ENCODE data around the gene GUCA2A.

The GUCA2A gene

DNA sequence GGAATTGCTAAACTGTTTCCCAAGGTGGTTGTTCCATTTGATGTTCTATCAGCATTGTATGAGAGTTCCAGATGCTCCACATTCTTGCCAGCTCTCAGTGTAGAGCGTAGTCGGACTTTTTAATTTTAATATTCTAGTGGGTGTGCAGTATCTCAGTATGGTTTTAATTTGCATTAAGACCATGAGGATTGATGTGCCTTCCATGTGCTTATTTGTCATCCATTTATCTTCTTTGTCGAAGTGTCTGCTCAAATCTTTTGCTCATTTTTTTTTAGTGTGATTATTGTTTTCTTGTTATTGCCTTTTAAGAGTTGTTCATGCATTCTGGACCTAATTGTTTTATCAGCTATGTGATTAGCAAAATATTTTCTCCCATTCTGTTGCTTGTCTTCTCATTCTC, 25.1 kb downstream of the GUCA2A start:
- H2BK120ac ChIP-seq (ENCODE audit: low read depth, low read length): no peak overlapping the region
- no peak overlapping the region for H3K23ac ChIP-seq (ENCODE audit: low read depth, low read length, poor library complexity)
- no peak overlapping the region for H2BK5ac ChIP-seq (ENCODE audit: low read length)
- no peak overlapping the region for H3K4me3 ChIP-seq (ENCODE audit: low read length in 2 of 2)
- no CpG with 5 or more reads among the region's 3 CpGs for WGBS, 2 donors (ENCODE audit: extremely low coverage in 2 of 2, insufficient read length in 2 of 2, insufficient replicate concordance in 1 of 2)
- H3K18ac ChIP-seq (ENCODE audit: low read length): no peak overlapping the region
- no peak overlapping the region for H3K9ac ChIP-seq (ENCODE audit: low read depth, low read length, poor library complexity)
- no peak overlapping the region for H4K8ac ChIP-seq (ENCODE audit: low read depth, low read length)
- DNase-seq (ENCODE audit: low spot score): no peak
- H3K9me3 ChIP-seq (replicated peaks in 1 of 2; ENCODE audit: control insufficient read depth in 2 of 2, insufficient read depth in 1 of 2, low read depth in 1 of 2, low read length in 2 of 2): no peaks in the 10 kb centered on the region
- no peaks in the 10 kb centered on the region for H3K27me3 ChIP-seq (ENCODE audit: control insufficient read depth in 3 of 3, insufficient read depth in 3 of 3, low read depth in 1 of 3, low read length in 3 of 3)
- H3K79me1 ChIP-seq (ENCODE audit: low read depth, low read length): no peaks in the 10 kb centered on the region
- H2AFZ ChIP-seq (ENCODE audit: low read length): no peak overlapping the region
- H3K27ac ChIP-seq (replicated peaks; ENCODE audit: low read length): no peak overlapping the region
- H2BK15ac ChIP-seq (ENCODE audit: low read length): no peak overlapping the region
- H3K4me2 ChIP-seq (ENCODE audit: insufficient read depth, low read length, poor library complexity, severe bottlenecking): no peak overlapping the region
- H3K36me3 ChIP-seq (replicated peaks in 1 of 2; ENCODE audit: control insufficient read depth in 2 of 2, insufficient read depth in 2 of 2, low read length in 2 of 2): no peaks in the 10 kb centered on the region
- no peak overlapping the region for H4K91ac ChIP-seq (ENCODE audit: low read depth, low read length, poor library complexity)
- peaks cover 3 to 9% of the 10 kb centered on the region in 2 donors for H3K4me1 ChIP-seq (ENCODE audit: control insufficient read depth in 2 of 2, insufficient read depth in 1 of 2, low read depth in 1 of 2, low read length in 2 of 2)
- no peak overlapping the region for H3K4ac ChIP-seq (ENCODE audit: low read length)
- H2AK5ac ChIP-seq (ENCODE audit: low read depth, low read length): no peak overlapping the region
- H3K14ac ChIP-seq (ENCODE audit: low read length): no peak overlapping the region
- H2BK12ac ChIP-seq (ENCODE audit: low read length): no peak overlapping the region

DNA sequence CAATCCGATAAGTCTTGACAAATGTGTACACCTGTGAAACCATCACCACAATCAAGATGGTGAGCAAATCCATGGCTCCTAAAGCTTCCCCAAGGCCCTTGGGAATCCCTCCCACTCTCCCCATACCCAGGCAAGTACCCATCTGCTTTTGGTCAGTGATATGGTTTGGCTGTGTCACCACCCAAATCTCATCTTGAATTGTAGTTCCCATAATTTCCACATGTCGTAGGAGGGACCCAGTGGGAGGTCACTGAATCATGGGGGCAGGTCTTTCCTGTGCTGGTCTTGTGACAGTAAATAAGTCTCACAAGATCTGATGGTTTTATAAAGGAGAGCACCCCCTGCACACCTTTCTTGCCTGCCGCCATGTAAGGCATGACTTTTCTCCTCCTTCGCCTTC, 26.0 kb downstream of the GUCA2A start:
- no peak overlapping the region for H2AFZ ChIP-seq (ENCODE audit: low read length)
- H3K14ac ChIP-seq (ENCODE audit: low read length): no peak overlapping the region
- no peak overlapping the region for H2BK15ac ChIP-seq (ENCODE audit: low read length)
- H3K36me3 ChIP-seq (replicated peaks in 1 of 2; ENCODE audit: control insufficient read depth in 2 of 2, insufficient read depth in 2 of 2, low read length in 2 of 2): no peaks in the 10 kb centered on the region
- no peak overlapping the region for H2BK12ac ChIP-seq (ENCODE audit: low read length)
- no peak overlapping the region for H3K18ac ChIP-seq (ENCODE audit: low read length)
- H4K91ac ChIP-seq (ENCODE audit: low read depth, low read length, poor library complexity): no peak overlapping the region
- H2AK5ac ChIP-seq (ENCODE audit: low read depth, low read length): no peak overlapping the region
- no peak overlapping the region for H3K9ac ChIP-seq (ENCODE audit: low read depth, low read length, poor library complexity)
- no peak overlapping the region for H4K8ac ChIP-seq (ENCODE audit: low read depth, low read length)
- H3K27ac ChIP-seq (replicated peaks; ENCODE audit: low read length): no peak overlapping the region
- peaks cover 0 to 2% (median 0%) of the 10 kb centered on the region in 3 experiments for H3K27me3 ChIP-seq (ENCODE audit: control insufficient read depth in 3 of 3, insufficient read depth in 3 of 3, low read depth in 1 of 3, low read length in 3 of 3)
- H3K4me2 ChIP-seq (ENCODE audit: insufficient read depth, low read length, poor library complexity, severe bottlenecking): no peak overlapping the region
- H3K9me3 ChIP-seq (replicated peaks in 1 of 2; ENCODE audit: control insufficient read depth in 2 of 2, insufficient read depth in 1 of 2, low read depth in 1 of 2, low read length in 2 of 2): no peaks in the 10 kb centered on the region
- DNase-seq (ENCODE audit: low spot score): no peak
- H3K4me1 ChIP-seq (ENCODE audit: control insufficient read depth in 2 of 2, insufficient read depth in 1 of 2, low read depth in 1 of 2, low read length in 2 of 2): peaks cover 2 to 9% of the 10 kb centered on the region in 2 donors
- H3K23ac ChIP-seq (ENCODE audit: low read depth, low read length, poor library complexity): no peak overlapping the region
- WGBS, 2 donors (ENCODE audit: extremely low coverage in 2 of 2, insufficient read length in 2 of 2, insufficient replicate concordance in 1 of 2): no CpG with 5 or more reads among the region's 4 CpGs
- H3K4ac ChIP-seq (ENCODE audit: low read length): no peak overlapping the region
- no peak overlapping the region for H2BK120ac ChIP-seq (ENCODE audit: low read depth, low read length)
- H3K4me3 ChIP-seq (ENCODE audit: low read length in 2 of 2): no peak overlapping the region
- H3K79me1 ChIP-seq (ENCODE audit: low read depth, low read length): no peaks in the 10 kb centered on the region
- no peak overlapping the region for H2BK5ac ChIP-seq (ENCODE audit: low read length)

DNA sequence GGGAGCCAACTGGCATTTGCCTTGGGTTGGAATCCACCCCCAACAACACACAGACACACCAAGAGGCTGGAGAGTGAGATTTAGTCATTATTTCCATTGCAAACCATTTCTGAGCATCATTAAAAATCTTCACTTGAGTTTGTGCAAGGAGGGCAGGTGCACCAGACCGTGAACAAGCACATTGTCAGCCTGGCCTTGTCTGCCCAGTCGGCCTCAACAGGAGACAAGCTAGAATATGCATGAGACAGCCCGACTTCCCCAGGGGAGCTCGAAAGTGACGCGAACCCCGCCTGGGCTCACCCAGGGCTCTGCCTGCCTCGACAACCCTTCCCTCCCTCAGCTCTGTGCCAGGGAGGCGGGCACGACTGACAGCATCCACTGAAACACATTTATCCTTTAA, 26.8 kb downstream of the GUCA2A start:
- WGBS, 2 donors (ENCODE audit: extremely low coverage in 2 of 2, insufficient read length in 2 of 2, insufficient replicate concordance in 1 of 2): no CpG with 5 or more reads among the region's 10 CpGs
- no peak overlapping the region for H3K4me2 ChIP-seq (ENCODE audit: insufficient read depth, low read length, poor library complexity, severe bottlenecking)
- H2BK5ac ChIP-seq (ENCODE audit: low read length): no peak overlapping the region
- no peak overlapping the region for H2BK120ac ChIP-seq (ENCODE audit: low read depth, low read length)
- H3K9ac ChIP-seq (ENCODE audit: low read depth, low read length, poor library complexity): no peak overlapping the region
- DNase-seq (ENCODE audit: low spot score): no peak
- H3K4me1 ChIP-seq (ENCODE audit: control insufficient read depth in 2 of 2, insufficient read depth in 1 of 2, low read depth in 1 of 2, low read length in 2 of 2): peaks cover 2 to 9% of the 10 kb centered on the region in 2 donors
- H3K9me3 ChIP-seq (replicated peaks in 1 of 2; ENCODE audit: control insufficient read depth in 2 of 2, insufficient read depth in 1 of 2, low read depth in 1 of 2, low read length in 2 of 2): no peaks in the 10 kb centered on the region
- H4K91ac ChIP-seq (ENCODE audit: low read depth, low read length, poor library complexity): no peak overlapping the region
- no peak overlapping the region for H3K14ac ChIP-seq (ENCODE audit: low read length)
- no peaks in the 10 kb centered on the region for H3K36me3 ChIP-seq (replicated peaks in 1 of 2; ENCODE audit: control insufficient read depth in 2 of 2, insufficient read depth in 2 of 2, low read length in 2 of 2)
- no peak overlapping the region for H2AFZ ChIP-seq (ENCODE audit: low read length)
- H3K27me3 ChIP-seq (ENCODE audit: control insufficient read depth in 3 of 3, insufficient read depth in 3 of 3, low read depth in 1 of 3, low read length in 3 of 3): peaks cover 0 to 2% (median 0%) of the 10 kb centered on the region in 3 experiments
- no peak overlapping the region for H3K4me3 ChIP-seq (ENCODE audit: low read length in 2 of 2)
- no peak overlapping the region for H3K4ac ChIP-seq (ENCODE audit: low read length)
- H2BK12ac ChIP-seq (ENCODE audit: low read length): no peak overlapping the region
- H3K18ac ChIP-seq (ENCODE audit: low read length): no peak overlapping the region
- no peak overlapping the region for H3K27ac ChIP-seq (replicated peaks; ENCODE audit: low read length)
- no peak overlapping the region for H4K8ac ChIP-seq (ENCODE audit: low read depth, low read length)
- H3K79me1 ChIP-seq (ENCODE audit: low read depth, low read length): no peaks in the 10 kb centered on the region
- H3K23ac ChIP-seq (ENCODE audit: low read depth, low read length, poor library complexity): no peak overlapping the region
- H2BK15ac ChIP-seq (ENCODE audit: low read length): no peak overlapping the region
- H2AK5ac ChIP-seq (ENCODE audit: low read depth, low read length): no peak overlapping the region

DNA sequence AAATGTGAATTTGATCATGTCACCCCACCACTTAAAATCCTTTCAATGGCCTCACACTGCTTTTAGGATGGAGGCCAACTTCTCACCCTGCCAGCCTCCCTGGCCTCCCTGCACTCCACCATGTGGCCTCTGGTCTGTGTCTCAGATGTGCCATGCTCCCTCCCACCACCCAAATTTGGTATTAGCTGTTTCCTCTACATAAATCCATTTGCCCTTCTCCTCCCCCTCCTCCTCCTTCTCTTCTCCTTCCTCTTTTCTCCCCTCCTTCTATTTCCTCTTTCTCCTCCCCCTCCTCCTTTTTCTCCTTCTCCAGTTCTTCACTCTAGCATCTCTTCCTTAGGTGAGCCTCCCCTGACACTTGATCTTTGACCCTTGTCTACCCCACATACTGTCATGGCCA, 28.1 kb downstream of the GUCA2A start:
- Histone ChIP-seq H3K79me1 (ENCODE audit: low read depth, low read length) (no peaks in the 10 kb centered on the region), H2AK5ac (ENCODE audit: low read depth, low read length) (no peak overlapping the region), H3K27me3 (ENCODE audit: control insufficient read depth in 3 of 3, insufficient read depth in 3 of 3, low read depth in 1 of 3, low read length in 3 of 3) (peaks cover 0 to 2% (median 0%) of the 10 kb centered on the region in 3 experiments), H3K27ac (replicated peaks; ENCODE audit: low read length) (no peak overlapping the region), H2BK5ac (ENCODE audit: low read length) (no peak overlapping the region), H3K9me3 (replicated peaks in 1 of 2; ENCODE audit: control insufficient read depth in 2 of 2, insufficient read depth in 1 of 2, low read depth in 1 of 2, low read length in 2 of 2) (no peaks in the 10 kb centered on the region), H3K18ac (ENCODE audit: low read length) (no peak overlapping the region), H3K14ac (ENCODE audit: low read length) (no peak overlapping the region), H2AFZ (ENCODE audit: low read length) (no peak overlapping the region), H2BK12ac (ENCODE audit: low read length) (no peak overlapping the region), H3K4me2 (ENCODE audit: insufficient read depth, low read length, poor library complexity, severe bottlenecking) (no peak overlapping the region), H3K4me3 (ENCODE audit: low read length in 2 of 2) (no peak overlapping the region), H3K4ac (ENCODE audit: low read length) (no peak overlapping the region), H3K23ac (ENCODE audit: low read depth, low read length, poor library complexity) (no peak overlapping the region), H4K8ac (ENCODE audit: low read depth, low read length) (no peak overlapping the region), H3K36me3 (replicated peaks in 1 of 2; ENCODE audit: control insufficient read depth in 2 of 2, insufficient read depth in 2 of 2, low read length in 2 of 2) (no peaks in the 10 kb centered on the region), H2BK120ac (ENCODE audit: low read depth, low read length) (no peak overlapping the region), H2BK15ac (ENCODE audit: low read length) (no peak overlapping the region), H4K91ac (ENCODE audit: low read depth, low read length, poor library complexity) (no peak overlapping the region), H3K9ac (ENCODE audit: low read depth, low read length, poor library complexity) (no peak overlapping the region), H3K4me1 (ENCODE audit: control insufficient read depth in 2 of 2, insufficient read depth in 1 of 2, low read depth in 1 of 2, low read length in 2 of 2) (peaks cover 2 to 9% of the 10 kb centered on the region in 2 donors)
- no peak for DNase-seq (ENCODE audit: low spot score)
